ENCODE results near the gene MYOF. TPM values are rescaled to one million over a fixed set of nuclear protein-coding genes. Genes with fewer than 3 reads are reported as not detected.

MYOF gene
- total RNA-seq, 1 experiment from 2014 or later = 376 TPM

GRCh38 chr10:93378997-93379730 is 103.0 kb downstream of the MYOF start:
- intact Hi-C loops (cut with micrococcal nuclease; ENCODE audit: unreplicated experiment) (no loop called here), in situ Hi-C loops (cut with HindIII; ENCODE audit: low pct_unique_long_range_greater_than_20kb, low sequenced_read_pairs) (no loop called here)
- CTCF ChIA-PET = interaction anchor here (4.2 kb wide), 1 partner anchor 103 kb away, joined by 37 read pairs; the partner anchor contains the start of gene MYOF
- no peak for ATAC-seq
- no peak overlapping the region for H3K4me3 ChIP-seq (ENCODE audit: low read depth in 2 of 2, low read length in 2 of 2)
- peak overlapping the region; percentile 25; the same call in 1 of the 2 replicates for H3K27ac ChIP-seq (ENCODE audit: low read length)
- peaks cover 68% of the 10 kb centered on the region for H3K36me3 ChIP-seq (ENCODE audit: control insufficient read depth, insufficient read depth, low read length)
- TF ChIP-seq, protein P1, sequence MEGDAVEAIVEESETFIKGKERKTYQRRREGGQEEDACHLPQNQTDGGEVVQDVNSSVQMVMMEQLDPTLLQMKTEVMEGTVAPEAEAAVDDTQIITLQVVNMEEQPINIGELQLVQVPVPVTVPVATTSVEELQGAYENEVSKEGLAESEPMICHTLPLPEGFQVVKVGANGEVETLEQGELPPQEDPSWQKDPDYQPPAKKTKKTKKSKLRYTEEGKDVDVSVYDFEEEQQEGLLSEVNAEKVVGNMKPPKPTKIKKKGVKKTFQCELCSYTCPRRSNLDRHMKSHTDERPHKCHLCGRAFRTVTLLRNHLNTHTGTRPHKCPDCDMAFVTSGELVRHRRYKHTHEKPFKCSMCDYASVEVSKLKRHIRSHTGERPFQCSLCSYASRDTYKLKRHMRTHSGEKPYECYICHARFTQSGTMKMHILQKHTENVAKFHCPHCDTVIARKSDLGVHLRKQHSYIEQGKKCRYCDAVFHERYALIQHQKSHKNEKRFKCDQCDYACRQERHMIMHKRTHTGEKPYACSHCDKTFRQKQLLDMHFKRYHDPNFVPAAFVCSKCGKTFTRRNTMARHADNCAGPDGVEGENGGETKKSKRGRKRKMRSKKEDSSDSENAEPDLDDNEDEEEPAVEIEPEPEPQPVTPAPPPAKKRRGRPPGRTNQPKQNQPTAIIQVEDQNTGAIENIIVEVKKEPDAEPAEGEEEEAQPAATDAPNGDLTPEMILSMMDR (IDR thresholded peaks at IDR 0.05) = no peak
- TF ChIP-seq SIN3A (IDR thresholded peaks at IDR 0.05; ENCODE audit: borderline replicate concordance, insufficient read depth, low read depth, low read length) = no peak
- TF ChIP-seq POLR2AphosphoS5 (IDR thresholded peaks at IDR 0.05; ENCODE audit: low read depth, low read length) = no peak
- TF ChIP-seq, protein P2, sequence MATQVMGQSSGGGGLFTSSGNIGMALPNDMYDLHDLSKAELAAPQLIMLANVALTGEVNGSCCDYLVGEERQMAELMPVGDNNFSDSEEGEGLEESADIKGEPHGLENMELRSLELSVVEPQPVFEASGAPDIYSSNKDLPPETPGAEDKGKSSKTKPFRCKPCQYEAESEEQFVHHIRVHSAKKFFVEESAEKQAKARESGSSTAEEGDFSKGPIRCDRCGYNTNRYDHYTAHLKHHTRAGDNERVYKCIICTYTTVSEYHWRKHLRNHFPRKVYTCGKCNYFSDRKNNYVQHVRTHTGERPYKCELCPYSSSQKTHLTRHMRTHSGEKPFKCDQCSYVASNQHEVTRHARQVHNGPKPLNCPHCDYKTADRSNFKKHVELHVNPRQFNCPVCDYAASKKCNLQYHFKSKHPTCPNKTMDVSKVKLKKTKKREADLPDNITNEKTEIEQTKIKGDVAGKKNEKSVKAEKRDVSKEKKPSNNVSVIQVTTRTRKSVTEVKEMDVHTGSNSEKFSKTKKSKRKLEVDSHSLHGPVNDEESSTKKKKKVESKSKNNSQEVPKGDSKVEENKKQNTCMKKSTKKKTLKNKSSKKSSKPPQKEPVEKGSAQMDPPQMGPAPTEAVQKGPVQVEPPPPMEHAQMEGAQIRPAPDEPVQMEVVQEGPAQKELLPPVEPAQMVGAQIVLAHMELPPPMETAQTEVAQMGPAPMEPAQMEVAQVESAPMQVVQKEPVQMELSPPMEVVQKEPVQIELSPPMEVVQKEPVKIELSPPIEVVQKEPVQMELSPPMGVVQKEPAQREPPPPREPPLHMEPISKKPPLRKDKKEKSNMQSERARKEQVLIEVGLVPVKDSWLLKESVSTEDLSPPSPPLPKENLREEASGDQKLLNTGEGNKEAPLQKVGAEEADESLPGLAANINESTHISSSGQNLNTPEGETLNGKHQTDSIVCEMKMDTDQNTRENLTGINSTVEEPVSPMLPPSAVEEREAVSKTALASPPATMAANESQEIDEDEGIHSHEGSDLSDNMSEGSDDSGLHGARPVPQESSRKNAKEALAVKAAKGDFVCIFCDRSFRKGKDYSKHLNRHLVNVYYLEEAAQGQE (IDR thresholded peaks at IDR 0.05; ENCODE audit: insufficient read depth in 1 of 2, low read depth in 2 of 2, low read length in 1 of 2) = no peak
- no peak for TF ChIP-seq TCF7L2 (IDR thresholded peaks at IDR 0.05; ENCODE audit: low read depth, low read length)
- no peaks in the 10 kb centered on the region for H3K9me3 ChIP-seq (ENCODE audit: control insufficient read depth, insufficient read depth, low read depth, low read length)
- DNase-seq (ENCODE audit: low read depth, low spot score) = no peak
- BruUV-seq (replicated peaks) = no TSS peak
- POLR2A ChIA-PET = interaction anchor here (0.6 to 2.1 kb wide), 2 partner anchors 56 to 103 kb away, joined by 3 to 4 read pairs; partner anchors contain the start of gene MYOF
- peaks cover 27% of the 10 kb centered on the region for H3K4me1 ChIP-seq (ENCODE audit: control insufficient read depth, insufficient read depth, low read length)
- H3K27me3 ChIP-seq (ENCODE audit: control insufficient read depth, insufficient read depth, low read length) = no peaks in the 10 kb centered on the region

GRCh38 chr10:93378039-93378438 is 104.1 kb downstream of the MYOF start:
- ATAC-seq (no peak), DNase-seq (ENCODE audit: low read depth, low spot score) (no peak)
- BruUV-seq (replicated peaks) = no TSS peak
- intact Hi-C loops (cut with micrococcal nuclease; ENCODE audit: unreplicated experiment) (no loop called here), in situ Hi-C loops (cut with HindIII; ENCODE audit: low pct_unique_long_range_greater_than_20kb, low sequenced_read_pairs) (no loop called here)
- POLR2A ChIA-PET = interaction anchor here (1.1 kb wide), 1 partner anchor 105 kb away, joined by 3 read pairs; no protein-coding TSS in a partner anchor
- H3K9me3 ChIP-seq (ENCODE audit: control insufficient read depth, insufficient read depth, low read depth, low read length) = no peaks in the 10 kb centered on the region
- H3K4me3 ChIP-seq (ENCODE audit: low read depth in 2 of 2, low read length in 2 of 2) = no peak overlapping the region
- peaks cover 24% of the 10 kb centered on the region for H3K4me1 ChIP-seq (ENCODE audit: control insufficient read depth, insufficient read depth, low read length)
- H3K36me3 ChIP-seq (ENCODE audit: control insufficient read depth, insufficient read depth, low read length) = peaks cover 71% of the 10 kb centered on the region
- H3K27me3 ChIP-seq (ENCODE audit: control insufficient read depth, insufficient read depth, low read length) = no peaks in the 10 kb centered on the region
- H3K27ac ChIP-seq (ENCODE audit: low read length) = peak overlapping the region; percentile 51
- CTCF ChIA-PET = interaction anchor here (4.2 kb wide), 1 partner anchor 104 kb away, joined by 37 read pairs; the partner anchor contains the start of gene MYOF
- TF ChIP-seq, protein P1 (IDR thresholded peaks at IDR 0.05) = no peak
- TF ChIP-seq SIN3A (IDR thresholded peaks at IDR 0.05; ENCODE audit: borderline replicate concordance, insufficient read depth, low read depth, low read length) (no peak), POLR2AphosphoS5 (IDR thresholded peaks at IDR 0.05; ENCODE audit: low read depth, low read length) (no peak), TCF7L2 (IDR thresholded peaks at IDR 0.05; ENCODE audit: low read depth, low read length) (no peak)
- TF ChIP-seq, protein P2 (IDR thresholded peaks at IDR 0.05; ENCODE audit: insufficient read depth in 1 of 2, low read depth in 2 of 2, low read length in 1 of 2) = no peak
